HUES48 (cell line): ENCODE results near the gene USP4.

Experiments
- H3K27ac ChIP-seq: one replicate; pipeline ENCODE4 v1.7.0; 2013; ENCODE audit warnings: low read depth, low read length, inconsistent platforms
- H3K27me3 ChIP-seq: 2 replicates; pipeline ENCODE4 v1.6.1; 2013; ENCODE audit warnings: mild to moderate bottlenecking, low read length; ENCODE audit not compliant: control insufficient read depth, insufficient read depth
- H3K36me3 ChIP-seq: 2 replicates; pipeline ENCODE4 v1.6.1; 2013; ENCODE audit warnings: low read length; ENCODE audit not compliant: control insufficient read depth, insufficient read depth
- H3K4me1 ChIP-seq: 2 replicates; pipeline ENCODE4 v1.6.1; 2013; ENCODE audit warnings: mild to moderate bottlenecking, low read length; ENCODE audit not compliant: control insufficient read depth, insufficient read depth
- H3K4me3 ChIP-seq: 2 replicates; pipeline ENCODE4 v1.5.1; 2013; ENCODE audit warnings: mild to moderate bottlenecking, low read depth, low read length
- H3K9ac ChIP-seq: 2 replicates; pipeline ENCODE4 v1.6.1; 2013; ENCODE audit warnings: mild to moderate bottlenecking, low read depth, low read length, moderate library complexity
- H3K9me3 ChIP-seq: 2 replicates; pipeline ENCODE4 v1.6.1; 2013; ENCODE audit warnings: low read length; ENCODE audit not compliant: control insufficient read depth, insufficient read depth

USP4 gene

GRCh38 chr3:49327485-49327884 lies 12.4 kb downstream of the USP4 start:
- no peak overlapping the region for H3K4me3 ChIP-seq
- H3K27ac ChIP-seq, result no peak overlapping the region
- H3K9ac ChIP-seq, result no peak overlapping the region
- no peaks in the 10 kb centered on the region for H3K4me1 ChIP-seq
- no peaks in the 10 kb centered on the region for H3K9me3 ChIP-seq
- no peaks in the 10 kb centered on the region for H3K27me3 ChIP-seq
- peaks cover 62% of the 10 kb centered on the region for H3K36me3 ChIP-seq

GRCh38 chr3:49324768-49325167 lies 15.1 kb downstream of the USP4 start:
- Histone ChIP-seq H3K4me1 (no peaks in the 10 kb centered on the region), H3K36me3 (peaks cover 67% of the 10 kb centered on the region), H3K4me3 (no peak overlapping the region), H3K9me3 (no peaks in the 10 kb centered on the region), H3K27ac (no peak overlapping the region), H3K9ac (no peak overlapping the region), H3K27me3 (no peaks in the 10 kb centered on the region)

- Histone ChIP-seq H3K4me3 (no peak overlapping the region), H3K36me3 (peaks cover 35% of the 10 kb centered on the region), H3K9ac (no peak overlapping the region), H3K27me3 (no peaks in the 10 kb centered on the region), H3K4me1 (no peaks in the 10 kb centered on the region), H3K9me3 (no peaks in the 10 kb centered on the region), H3K27ac (no peak overlapping the region)
Measured at GRCh38 chr3:49316696-49317457, 23.0 kb downstream of the USP4 start.

DNA sequence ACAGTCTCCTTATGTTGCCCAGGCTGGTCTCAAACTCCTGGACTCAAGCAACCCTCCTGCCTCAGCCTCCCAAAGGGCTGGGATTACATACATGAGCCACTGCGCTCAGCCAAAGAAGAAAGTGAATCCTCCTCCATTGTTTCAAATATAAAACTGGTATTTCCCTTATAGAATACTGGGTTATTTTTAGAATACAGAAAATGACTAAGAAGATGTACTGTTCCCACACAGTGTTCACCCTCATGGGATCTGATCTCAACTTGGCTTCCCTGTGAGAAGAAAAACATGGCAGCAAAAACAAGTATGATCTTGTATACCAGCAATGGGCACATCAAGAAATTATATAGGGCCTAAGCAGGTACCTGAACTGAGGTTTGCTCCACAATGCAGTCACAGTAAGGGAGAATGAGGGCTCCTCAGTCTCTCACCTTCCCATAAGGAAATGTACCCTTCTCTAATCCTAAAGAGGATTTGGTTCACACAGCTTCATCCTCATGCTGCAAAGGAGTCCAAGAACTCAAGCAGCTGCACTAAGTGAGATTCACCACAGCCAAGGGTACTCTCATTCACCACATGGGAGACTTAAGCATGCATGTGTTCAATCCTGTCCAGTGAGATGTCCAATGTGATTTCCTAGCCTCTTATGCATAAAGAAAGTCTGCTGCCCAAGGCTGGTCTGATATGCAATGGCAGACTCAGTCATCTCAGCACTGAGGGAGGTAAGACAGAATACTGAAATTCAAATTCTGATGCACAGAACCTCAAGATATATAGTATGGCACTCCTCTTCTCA lies 25.8 kb downstream of the USP4 start:
- Histone ChIP-seq H3K36me3 (peaks cover 38% of the 10 kb centered on the region), H3K9me3 (no peaks in the 10 kb centered on the region), H3K27ac (no peak overlapping the region), H3K27me3 (no peaks in the 10 kb centered on the region), H3K4me1 (no peaks in the 10 kb centered on the region), H3K9ac (no peak overlapping the region), H3K4me3 (no peak overlapping the region)

DNA sequence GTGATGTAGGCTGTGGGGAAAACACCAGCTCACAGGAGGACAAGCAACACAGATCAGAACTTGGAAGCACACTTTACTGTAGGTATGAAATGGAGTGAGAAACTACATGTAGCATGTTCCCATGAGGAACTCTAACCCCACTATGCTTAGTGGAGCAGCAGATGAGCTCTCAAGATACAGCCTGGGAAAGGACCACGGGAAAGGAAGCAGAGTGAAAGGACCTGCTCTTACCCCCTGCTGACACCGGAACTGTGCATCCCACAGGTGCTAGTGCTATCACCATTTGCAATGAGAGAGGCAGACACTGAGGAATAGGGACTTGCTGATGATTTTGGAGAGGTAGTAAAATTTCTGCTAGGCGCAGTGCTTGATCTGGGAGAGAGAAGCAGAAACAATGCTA lies 28.6 kb downstream of the USP4 start:
- H3K27ac ChIP-seq, result no peak overlapping the region
- H3K27me3 ChIP-seq, result no peaks in the 10 kb centered on the region
- no peak overlapping the region for H3K4me3 ChIP-seq
- H3K4me1 ChIP-seq, result no peaks in the 10 kb centered on the region
- H3K9me3 ChIP-seq, result no peaks in the 10 kb centered on the region
- peaks cover 35% of the 10 kb centered on the region for H3K36me3 ChIP-seq
- H3K9ac ChIP-seq, result no peak overlapping the region

- Histone ChIP-seq H3K4me3 (no peak overlapping the region), H3K9ac (no peak overlapping the region), H3K36me3 (peaks cover 40% of the 10 kb centered on the region), H3K9me3 (no peaks in the 10 kb centered on the region), H3K27me3 (no peaks in the 10 kb centered on the region), H3K27ac (no peak overlapping the region), H3K4me1 (no peaks in the 10 kb centered on the region)
Measured at GRCh38 chr3:49310677-49311076, 29.2 kb downstream of the USP4 start.

- Histone ChIP-seq H3K36me3 (peaks cover 51% of the 10 kb centered on the region), H3K9ac (no peak overlapping the region), H3K4me3 (no peak overlapping the region), H3K27me3 (no peaks in the 10 kb centered on the region), H3K9me3 (no peaks in the 10 kb centered on the region), H3K27ac (no peak overlapping the region), H3K4me1 (no peaks in the 10 kb centered on the region)
Measured at GRCh38 chr3:49305608-49306007, 34.2 kb downstream of the USP4 start.

- Histone ChIP-seq H3K4me1 (no peaks in the 10 kb centered on the region), H3K27ac (no peak overlapping the region), H3K9ac (no peak overlapping the region), H3K9me3 (no peaks in the 10 kb centered on the region), H3K27me3 (no peaks in the 10 kb centered on the region), H3K36me3 (peaks cover 60% of the 10 kb centered on the region), H3K4me3 (no peak overlapping the region)
Measured at GRCh38 chr3:49302613-49303012, 37.2 kb downstream of the USP4 start.

DNA sequence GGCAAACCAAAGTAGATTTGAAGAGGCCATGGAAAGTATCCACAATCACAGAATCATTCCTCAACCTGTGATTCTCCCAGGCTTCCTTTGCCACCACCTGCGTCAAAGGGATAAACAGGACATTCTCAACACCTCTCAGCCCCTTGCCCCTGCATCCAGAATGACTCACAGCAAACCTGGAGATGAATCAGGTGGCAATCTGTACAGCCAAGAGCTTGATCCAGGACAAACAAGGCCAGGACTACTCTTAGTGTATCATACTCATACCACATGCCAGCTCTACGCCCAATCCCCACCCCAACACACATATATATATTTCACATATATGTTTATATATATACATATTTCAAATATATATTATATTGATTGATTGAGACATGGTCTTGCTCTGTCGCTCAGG lies 39.3 kb downstream of the USP4 start:
- Histone ChIP-seq H3K9me3 (no peaks in the 10 kb centered on the region), H3K27ac (no peak overlapping the region), H3K27me3 (no peaks in the 10 kb centered on the region), H3K9ac (no peak overlapping the region), H3K4me1 (no peaks in the 10 kb centered on the region), H3K36me3 (peaks cover 63% of the 10 kb centered on the region), H3K4me3 (no peak overlapping the region)

- no peak overlapping the region for H3K4me3 ChIP-seq
- no peaks in the 10 kb centered on the region for H3K9me3 ChIP-seq
- H3K27me3 ChIP-seq, result no peaks in the 10 kb centered on the region
- peaks cover 74% of the 10 kb centered on the region for H3K36me3 ChIP-seq
- no peak overlapping the region for H3K9ac ChIP-seq
- no peak overlapping the region for H3K27ac ChIP-seq
- H3K4me1 ChIP-seq, result no peaks in the 10 kb centered on the region
Measured at GRCh38 chr3:49298511-49298910, 41.3 kb downstream of the USP4 start.

DNA sequence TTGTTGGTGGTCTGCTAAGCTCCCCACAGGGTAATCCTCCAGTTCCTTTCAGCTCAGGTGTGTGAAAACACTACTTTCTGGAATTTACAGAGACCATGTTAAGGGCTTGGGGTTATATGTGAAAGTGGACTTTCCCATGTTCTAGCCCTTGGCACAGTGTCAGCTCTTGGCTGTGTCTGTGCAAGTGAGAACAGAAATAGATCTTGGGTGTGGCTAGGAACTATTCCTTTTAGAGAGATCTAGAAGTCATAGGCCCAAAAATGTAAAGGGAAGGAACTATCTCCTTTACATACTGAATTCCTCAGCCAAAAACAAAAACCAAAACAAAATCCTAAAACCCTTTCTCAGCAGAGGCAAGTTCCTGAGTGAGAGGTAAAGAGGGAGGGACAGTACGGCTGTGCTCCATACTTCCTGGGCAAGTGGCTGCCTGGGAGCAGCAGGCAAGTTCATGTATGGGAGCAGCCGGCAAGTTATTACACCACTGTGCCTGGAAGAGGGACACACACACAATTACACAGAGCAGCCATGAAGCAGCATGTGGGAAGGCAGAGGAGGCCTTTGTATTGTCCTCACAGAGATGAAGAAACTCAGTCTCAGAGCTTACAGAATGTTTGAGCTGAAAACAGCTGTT lies 43.0 kb downstream of the USP4 start:
- H3K9me3 ChIP-seq, result no peaks in the 10 kb centered on the region
- H3K9ac ChIP-seq, result no peak overlapping the region
- no peak overlapping the region for H3K27ac ChIP-seq
- H3K36me3 ChIP-seq, result peaks cover 72% of the 10 kb centered on the region
- H3K4me3 ChIP-seq, result no peak overlapping the region
- H3K4me1 ChIP-seq, result no peaks in the 10 kb centered on the region
- no peaks in the 10 kb centered on the region for H3K27me3 ChIP-seq
